ENCODE measurements around the gene APC2.
"Not testable (repeated sequence)": the region's sequence is repeated elsewhere in the genome, so short reads cannot be mapped to it uniquely, and the experiment has no call there.

APC2 gene

DNA sequence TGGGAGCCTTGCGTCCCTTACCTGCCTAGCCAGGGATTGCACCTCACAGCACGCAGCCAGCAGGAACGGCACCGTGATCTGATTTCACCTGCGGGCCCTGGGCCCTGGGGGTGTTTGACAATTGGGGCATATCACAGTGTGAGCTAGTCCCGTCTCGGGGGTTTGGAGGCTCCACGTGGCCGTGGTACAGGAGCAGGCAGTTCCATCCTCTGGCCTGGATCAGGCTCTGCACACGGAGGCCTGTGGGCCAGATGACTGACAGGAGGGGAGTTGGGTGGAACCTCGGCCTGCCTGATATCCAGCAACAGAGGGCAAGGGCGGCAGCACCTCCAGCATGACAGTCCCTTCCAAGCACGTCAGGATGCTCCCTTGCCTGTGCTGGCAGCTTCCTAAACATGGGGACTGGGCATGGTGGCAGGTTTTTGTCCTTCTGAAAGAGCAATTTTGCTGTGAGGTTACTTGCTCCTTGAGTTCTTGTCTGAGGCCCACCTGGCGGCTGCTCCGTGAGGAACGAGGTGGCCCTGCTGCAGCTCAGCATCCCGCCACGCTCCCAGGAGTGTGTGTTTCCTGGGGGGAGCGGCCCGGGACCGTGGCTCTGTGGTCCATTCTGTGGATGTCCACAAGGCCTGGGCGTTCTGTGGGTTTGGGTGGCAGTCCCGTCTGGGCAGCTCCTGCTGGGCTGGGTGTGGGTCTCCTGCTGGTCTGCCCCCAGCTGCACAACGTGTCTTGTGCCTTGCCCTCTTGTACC, 18.0 kb upstream of the APC2 start:
- DNase-seq = no peak

DNA sequence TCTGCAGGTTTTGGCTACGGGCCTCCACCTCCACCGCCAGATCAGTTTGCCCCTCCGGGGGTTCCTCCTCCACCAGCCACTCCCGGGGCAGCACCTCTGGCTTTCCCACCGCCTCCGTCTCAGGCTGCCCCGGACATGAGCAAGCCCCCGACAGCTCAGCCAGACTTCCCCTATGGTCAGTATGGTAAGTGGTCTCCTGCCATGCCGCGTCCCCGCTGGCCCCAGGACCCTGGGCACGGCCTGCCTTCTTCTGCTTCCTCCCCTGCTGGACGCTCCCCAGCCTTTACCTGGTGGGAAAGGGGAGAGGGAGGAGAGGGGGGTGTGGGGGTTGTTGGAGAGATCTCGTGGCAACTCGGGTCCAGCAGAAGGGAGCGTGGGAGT, 17.4 kb upstream of the APC2 start:
- DNase-seq = no peak

DNA sequence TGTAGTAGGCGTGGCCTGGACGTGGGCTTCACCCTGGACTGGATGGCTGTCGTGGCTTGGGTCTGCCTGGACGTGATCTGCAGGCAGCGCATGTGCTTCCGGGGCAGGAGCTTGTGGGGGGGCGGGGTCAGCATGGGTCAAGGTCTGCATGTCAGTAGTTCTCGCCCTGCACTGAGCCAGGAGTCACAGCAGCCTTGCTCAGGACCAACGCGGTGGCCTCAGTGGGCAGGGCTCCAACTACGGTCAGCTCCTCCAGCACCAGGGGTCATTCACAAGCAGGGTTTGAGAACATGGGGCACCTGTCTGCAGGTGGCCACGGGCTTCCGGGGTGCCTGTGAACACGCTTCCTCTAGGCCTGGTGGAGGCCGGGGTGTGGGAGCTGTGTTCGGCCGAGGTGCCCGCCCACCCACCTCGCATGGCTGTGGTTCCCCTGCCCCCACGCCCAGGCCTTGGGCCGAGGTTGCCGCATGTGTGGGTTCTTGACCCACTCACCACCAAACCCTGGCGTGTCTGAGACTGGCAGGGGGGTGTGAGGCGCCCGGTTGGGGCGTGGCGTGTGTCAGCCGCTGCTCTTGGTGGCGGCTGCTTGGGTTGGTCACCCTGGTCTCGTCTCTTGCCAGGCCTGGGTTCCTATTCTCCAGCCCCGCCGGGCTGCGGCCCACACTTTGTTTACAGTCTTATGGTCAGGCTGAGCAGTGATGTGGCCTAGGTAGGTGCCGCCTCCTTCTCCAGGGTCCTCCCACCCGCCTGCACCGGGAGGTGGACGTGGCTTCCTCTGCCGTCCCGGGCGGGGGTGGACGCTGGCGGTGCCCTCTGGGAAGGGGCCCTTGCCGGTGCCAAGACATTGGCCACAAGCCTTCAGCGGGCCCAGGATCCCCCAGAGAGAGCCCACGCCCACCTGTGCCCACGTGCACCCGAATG, 16.5 kb upstream of the APC2 start:
- DNase-seq = no peak

DNA sequence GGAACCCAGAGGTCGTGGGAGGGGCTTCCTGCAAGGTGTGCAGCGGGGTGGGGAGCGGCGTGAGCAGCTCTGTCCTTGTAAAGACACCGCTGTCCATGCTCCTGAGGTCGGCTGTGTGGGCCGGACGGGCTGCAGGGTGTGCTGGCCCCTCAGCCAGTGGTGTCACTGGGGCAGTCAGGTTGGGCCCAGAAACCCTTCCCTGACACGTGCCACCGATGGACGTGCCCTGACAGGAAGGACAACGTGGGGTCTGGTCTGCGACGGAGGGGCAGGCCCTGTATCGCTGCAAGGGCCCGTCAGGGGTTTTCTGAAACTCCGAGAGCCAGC, 15.9 kb upstream of the APC2 start:
- no peak for DNase-seq

DNA sequence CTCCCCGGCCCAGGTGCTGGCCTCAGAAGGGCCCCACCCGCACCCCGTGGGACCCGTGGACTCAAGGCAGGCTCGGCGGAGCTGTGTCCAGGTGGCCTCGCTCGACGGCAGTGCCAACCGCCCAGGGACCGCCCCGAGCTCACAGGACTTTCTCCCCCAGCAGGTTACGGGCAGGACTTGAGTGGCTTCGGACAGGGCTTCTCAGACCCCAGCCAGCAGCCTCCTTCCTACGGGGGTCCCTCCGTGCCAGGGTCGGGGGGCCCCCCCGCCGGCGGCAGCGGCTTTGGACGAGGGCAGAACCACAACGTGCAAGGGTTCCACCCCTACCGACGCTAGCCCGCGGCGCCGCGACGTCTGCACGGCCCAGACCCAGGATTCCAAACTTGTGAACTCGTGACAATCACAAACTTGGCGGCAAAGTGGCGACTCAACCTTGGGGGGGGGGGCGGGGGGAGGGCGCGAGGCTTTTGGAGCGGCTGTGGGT, 15.3 kb upstream of the APC2 start:
- no peak for DNase-seq

DNA sequence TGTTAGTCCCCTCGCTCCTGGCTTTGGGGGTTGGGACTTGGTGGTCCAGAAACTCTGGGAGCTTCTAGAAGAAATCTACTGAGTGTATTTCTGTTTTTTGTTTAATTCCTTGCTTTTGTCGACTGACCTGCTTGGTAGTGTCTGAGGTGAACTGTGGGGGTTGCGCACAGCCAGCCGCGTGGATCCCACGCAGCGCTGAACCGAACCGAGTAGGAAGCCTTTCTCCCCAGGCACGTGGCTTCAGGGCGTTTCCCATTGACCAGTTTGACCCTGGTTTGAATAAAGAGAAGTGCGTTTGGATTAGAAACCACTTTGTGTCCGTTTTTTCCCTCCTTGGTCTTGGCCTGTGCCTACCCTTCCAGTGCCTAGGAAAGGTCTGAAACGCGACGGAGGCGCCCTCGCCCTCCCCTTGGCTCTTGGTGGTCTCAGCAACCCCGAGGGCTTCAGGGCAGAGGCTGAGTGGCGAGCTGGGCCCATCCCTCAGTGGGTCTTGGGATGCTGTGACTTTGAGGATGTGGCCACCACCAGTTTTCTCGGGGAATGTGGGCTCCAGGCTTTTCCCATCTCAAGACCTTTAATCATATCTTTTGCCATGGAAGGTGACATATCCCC, 14.4 kb upstream of the APC2 start:
- DNase-seq = no peak

DNA sequence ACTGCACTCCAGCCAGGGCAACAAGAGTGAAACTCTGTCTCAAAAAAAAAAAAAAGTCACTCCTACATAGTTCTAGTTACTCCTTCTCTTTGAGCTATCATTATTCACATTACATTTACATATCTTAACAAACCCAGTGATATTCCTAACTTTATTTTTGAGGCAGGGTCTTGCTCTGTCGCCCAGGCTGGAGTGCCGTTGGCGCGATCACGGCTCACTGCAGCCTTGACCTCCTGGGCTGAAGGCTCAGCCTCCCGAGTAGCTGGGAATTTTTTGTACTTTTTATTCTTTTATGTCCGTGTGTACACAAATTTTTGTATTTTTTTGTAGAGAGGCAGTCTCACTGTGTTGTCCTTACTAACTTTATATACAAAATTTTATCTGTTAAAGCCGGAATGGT, 12.3 kb upstream of the APC2 start:
- no peak for DNase-seq

DNA sequence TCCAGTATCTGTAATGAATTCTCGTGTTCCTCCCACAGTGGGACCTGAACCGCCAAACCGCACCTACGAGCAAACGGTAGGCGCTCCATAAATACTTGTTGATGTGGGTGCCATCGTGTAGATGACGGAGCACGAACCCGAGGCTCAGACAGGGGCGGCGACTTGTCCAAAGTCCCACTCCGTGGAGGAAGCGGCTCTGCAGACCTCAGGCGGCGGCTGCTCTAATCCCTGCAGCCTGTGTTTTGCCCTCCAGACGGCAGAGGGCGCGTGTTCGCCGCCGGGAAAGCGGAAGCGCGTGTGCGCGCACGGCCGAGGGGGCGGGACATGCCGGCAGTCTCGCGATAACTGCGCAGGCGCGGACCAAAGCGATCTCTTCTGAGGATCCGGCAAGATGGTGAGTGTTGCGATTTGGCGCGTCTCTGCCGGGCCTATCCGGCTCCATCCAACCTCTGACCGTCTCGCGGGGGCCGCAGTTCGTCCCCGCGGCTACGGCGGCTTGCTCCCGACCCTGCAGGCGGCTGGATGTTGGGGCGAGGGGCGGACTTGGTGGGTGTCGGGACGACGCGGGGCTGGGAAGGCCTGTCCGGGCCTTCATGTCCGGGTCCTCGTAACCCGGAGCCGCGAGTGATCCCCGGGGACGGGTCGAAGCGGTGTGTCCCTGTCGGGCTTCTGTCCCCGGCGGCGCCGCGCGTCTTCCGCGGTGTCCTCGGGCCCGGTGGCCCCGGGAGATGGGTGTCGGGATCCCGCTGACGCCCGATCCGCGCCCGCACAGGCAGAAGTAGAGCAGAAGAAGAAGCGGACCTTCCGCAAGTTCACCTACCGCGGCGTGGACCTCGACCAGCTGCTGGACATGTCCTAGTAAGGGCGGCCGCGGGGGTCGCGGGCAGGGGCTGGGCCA, 11.6 kb upstream of the APC2 start, which contains the start of gene RPS15:
TSS of gene RPS15 (plus strand) at position 362 of the 898 bp plus-strand sequence. CDS start at position 392, 30 bp downstream.
- DNase-seq = peak; percentile 97

DNA sequence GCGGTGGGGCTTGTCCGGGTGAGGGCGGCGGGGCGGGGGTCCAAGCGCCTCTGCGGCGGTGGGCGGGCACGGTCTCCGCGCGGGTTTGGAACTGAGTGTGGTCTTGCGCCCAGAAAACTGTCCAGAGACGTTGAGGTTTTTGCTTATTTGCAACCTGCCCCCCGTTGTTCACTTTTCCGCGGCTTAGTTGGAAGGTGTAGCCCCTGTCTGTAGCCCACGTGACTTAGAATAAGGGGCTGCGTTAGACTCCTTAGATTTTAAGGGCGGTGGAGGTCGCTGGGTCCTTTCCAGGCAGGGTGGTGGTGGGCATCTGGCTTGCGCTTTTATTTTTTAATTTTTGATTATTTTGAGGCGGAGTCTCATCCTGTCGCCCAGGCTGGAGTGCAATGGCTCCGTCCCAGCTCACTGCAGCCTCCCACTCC, 11.0 kb upstream of the APC2 start:
- DNase-seq = no peak

DNA sequence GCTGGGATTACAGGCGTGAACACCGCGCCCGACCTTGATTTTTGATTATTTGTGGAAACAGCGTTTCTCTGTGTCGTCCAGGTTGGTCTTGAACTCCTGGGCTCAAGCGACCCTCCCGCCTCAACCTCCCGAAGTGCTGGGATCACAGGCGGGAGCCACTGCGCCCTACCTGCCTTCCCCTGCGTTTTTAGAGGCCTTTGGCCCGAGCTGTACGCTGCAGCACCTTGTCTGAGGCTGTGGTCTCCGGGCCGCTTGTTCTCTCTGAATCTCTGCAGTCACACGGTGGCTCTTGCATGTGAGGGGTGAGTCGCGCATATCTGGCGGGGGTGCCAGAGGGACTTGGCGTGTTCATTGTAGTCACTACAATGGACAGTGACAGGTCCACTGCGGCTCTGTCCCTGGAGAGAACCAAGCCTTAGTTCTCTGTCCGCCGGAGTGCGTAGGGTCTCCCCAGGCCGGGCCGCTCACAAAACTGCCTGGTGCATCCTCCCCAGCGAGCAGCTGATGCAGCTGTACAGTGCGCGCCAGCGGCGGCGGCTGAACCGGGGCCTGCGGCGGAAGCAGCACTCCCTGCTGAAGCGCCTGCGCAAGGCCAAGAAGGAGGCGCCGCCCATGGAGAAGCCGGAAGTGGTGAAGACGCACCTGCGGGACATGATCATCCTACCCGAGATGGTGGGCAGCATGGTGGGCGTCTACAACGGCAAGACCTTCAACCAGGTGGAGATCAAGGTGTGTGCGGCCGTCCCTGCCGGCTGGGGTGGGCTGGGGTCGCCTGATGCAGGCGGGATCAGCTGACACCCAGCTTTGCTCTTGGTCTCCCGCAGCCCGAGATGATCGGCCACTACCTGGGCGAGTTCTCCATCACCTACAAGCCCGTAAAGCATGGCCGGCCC, 10.2 kb upstream of the APC2 start:
- not testable (repeated sequence) for DNase-seq

DNA sequence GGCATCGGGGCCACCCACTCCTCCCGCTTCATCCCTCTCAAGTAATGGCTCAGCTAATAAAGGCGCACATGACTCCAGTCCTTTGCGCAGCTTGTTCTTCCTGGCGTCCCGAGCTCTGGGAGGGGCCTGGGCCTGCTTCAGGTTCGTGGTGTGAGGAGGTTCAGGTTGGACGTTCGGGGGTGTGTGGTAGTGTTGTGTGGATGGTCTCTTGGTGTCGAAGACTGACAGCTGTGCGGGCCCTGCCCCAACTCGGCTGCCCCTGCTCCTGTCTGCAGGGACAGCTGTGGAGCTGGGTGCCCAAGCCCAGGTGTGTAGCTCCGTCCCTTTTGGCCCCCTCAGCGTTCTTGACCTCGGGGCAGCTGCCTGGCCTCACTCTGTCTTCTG, 9.5 kb upstream of the APC2 start:
- DNase-seq = no peak

DNA sequence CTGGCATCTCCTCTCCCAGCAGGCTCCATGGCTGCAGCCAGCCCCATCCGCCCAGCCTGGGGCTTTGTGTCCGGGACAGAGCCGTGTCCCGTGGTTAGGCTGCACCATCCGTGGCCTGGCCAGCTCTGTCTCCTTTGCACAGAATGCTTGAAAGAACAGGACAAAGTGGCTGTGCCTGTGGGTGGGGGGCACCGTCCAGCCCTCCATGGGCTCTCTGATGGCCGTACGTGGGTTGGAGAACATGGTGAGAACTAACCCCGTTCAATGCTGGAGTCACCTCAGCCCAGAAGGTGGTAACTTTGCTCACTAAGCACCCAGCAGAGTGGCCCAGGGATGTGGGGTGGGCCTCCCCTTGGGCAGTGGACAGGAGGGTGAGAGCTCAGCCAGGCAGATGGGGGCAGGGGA, 8.9 kb upstream of the APC2 start:
- no peak for DNase-seq

DNA sequence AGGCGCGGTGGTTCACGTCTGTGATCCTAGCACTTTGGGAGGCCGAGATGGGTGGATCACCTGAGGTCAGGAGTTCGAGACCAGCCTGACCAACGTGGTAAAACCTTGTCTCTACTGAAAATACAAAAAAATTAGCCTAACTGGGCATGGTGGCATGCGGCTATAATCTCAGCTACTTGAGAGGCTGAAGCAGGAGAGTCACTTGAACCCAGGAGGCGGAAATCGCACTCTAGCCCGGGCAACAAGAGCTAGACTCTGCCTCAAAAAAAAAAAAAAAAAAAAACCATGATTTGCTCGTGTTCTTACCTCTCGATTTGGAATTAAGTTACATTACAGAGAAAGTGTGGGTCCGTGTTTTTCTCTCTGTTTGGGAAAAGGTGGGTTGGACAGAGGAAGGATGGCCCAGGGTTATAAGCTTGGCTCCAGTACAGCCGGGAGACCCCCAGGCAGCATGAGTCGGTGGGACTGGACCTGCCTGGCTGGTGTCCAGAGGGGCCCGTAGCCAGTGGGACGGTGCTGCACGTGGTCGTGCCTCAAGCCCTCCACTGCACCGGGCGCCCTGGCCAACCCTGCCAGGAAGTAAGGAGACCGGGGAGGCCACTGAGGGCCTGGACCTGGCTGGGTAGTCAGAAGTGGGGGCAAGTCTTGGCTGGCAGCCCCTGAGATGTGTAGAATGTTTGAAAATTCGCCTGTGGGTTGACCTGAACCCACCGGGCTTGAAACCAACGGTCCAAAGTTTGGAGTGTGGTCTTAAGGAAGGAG, 8.1 kb upstream of the APC2 start:
- DNase-seq = no peak

DNA sequence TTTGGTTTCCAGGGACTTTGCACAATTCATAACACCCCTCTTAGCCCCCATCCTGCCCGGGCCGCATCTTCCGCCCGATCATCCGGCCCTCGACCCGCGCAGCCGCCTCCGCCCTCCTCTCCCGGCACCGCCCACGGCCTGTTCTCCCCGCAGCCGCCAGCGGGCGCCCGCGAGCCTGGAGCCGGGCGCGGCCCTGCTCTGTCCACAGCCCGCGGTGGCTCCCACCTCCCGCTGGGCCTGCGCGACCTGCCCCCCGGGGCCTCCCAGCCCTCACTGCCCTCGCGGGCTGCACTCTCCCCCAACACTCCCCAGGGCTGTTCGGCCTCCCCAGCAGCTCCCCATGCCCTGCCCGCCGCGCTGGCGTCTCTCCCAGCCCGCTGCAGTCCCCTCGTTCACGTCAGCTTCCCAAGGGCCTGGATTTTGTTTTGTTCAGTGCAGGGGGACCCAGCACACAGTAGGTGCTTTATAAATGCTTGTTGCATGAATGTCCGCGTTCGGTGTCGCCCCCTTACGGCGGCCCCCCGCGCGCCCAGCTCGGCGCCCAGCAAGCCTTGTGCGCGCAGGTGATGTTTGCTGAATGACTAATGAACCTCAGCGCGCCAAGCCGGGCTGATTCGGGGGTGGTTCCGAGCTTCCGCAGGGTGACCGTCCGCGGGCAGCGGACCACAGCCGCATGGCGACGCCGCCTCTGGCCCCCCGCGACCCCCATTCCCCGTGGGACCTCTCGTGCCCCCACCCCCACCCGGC, 4.6 kb upstream of the APC2 start:
- DNase-seq = peak; percentile 82

DNA sequence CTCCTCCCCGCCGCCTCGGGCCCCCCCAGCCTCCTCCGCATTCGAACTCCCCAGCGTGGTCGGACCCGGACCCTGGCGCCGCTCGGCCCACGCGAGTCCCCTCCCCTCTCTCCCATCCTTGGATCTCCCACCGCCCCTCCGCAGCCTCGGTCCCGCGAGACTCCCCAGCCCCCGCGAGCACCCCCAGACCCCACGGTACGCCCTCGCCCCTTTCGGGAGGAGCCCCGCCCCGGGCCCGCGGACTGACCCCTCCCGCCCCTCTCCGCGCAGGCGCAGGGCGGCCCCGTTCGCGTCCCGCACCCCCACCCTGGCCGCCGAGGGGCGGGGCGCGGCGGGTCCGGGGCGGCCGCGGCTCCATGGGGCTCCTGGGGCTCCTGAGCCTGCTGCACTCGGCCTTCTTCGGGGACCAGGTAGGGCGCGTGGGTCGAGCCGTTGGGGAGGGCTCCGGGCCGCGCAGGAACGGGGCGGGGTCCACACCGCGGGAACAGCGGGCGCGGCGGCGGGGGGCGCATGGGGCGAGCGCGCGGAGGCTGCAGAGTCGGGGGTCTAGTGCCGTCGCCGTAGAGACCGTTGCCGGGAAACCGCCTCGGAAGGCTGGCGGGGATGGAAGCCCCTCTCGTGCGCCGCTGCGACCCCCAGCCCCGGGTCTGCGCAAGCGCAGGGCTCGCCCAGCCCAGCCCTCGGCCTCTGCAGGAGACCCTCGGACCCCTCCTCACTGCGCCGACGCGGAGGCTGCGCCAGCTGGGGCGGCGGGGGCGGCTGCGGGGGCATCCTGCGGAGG, 3.8 kb upstream of the APC2 start:
- no peak for DNase-seq

DNA sequence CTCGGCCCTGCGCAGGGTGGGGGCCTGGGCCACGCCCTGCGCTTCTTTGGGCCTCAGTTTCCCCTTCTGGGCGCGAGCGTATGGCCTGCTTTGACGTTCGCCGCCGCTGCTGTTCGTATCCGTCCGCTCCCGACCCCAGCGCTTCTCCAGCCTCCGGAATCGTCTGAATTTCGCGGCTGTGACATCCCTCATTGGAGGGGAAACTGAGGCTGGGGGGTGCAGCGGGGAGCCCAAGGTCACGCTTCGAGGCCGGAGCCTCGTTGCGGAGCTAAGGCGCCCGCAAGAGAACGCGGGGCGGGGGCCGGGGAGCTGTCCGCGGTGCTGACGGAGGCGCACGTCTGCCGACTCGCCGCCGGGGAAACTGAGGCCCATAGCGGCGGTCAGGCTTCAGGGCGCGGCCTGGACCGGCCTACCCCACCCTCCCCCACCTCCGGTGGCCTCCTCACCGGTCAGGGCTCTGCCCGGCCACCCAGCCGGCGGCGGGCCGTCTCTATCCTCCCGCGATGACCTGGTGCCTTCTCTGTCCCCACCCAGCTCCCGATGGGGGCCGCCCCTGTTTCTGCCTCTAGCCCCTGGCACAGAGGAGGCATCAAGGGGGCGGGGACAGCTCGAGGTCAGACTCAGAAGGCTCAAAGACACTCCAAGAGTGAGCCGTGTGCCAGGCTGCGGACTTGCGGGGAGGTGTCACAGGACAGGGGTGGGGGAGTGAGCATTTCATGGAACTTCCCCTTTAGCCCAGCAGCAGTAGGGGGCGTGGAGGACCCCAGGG, 3.0 kb upstream of the APC2 start:
- DNase-seq = peak; percentile 58

DNA sequence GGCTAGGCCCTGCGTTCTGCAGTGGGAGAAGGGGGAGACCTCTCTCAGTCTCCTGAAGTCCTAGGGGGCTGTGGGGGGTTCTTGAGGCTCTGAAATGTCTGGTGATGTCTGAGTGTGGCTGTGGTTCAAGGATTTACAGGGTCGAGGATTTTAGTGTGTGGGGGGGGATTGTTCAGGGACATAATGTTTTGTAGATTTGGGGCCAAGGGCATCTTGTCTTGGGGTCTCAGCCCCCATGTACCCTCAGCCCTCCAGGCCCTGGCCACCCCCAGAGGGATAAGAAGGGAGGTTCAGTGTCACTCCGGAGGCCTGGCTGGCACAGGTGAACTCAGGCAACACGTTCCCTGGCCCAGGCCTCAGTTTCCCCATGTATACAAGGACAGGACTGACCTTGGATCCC, 2.4 kb upstream of the APC2 start:
- no peak for DNase-seq

DNA sequence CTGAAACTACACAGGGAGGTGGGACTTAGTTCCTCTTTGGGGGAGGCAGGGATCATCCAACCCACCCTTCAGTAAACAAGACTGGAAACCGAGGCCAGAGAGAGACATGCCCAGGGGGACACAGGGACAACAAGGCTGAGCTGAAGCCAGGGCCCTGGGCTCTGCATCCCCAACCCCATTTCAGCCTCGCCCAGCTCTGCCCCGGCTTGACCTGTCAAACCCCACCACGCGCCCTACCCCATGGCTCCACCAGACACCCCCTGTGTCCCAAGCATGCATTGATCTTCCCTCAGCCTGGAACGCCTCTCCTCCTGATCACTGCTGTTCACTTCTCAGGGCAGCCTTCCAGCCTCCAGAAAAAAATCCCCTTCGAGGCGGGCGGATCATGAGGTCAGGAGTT, 2.0 kb upstream of the APC2 start:
- DNase-seq = no peak

Measured in CD4-positive, alpha-beta T cell treated with Interleukin-17A for 4 hours (primary cell).